HUES64 (cell line): ENCODE data around the gene LRRC4C.

Experiments
- H3K27ac ChIP-seq: 2 replicates; pipeline ENCODE4 v1.7.0; 2013; ENCODE audit warnings: low read depth, low read length, inconsistent platforms
- H3K27me3 ChIP-seq: 2 replicates; pipeline ENCODE4 v1.6.1; 2013; ENCODE audit warnings: mild to moderate bottlenecking, low read length; ENCODE audit not compliant: insufficient read depth
- H3K36me3 ChIP-seq: 2 replicates; pipeline ENCODE4 v1.6.1; 2013; ENCODE audit warnings: mild to moderate bottlenecking, low read length; ENCODE audit not compliant: insufficient read depth
- H3K4me1 ChIP-seq: 2 replicates; pipeline ENCODE4 v1.6.1; 2013; ENCODE audit warnings: mild to moderate bottlenecking, low read length, moderate library complexity; ENCODE audit not compliant: insufficient read depth
- H3K4me3 ChIP-seq: 2 replicates; pipeline ENCODE4 v1.5.1; 2013; ENCODE audit warnings: mild to moderate bottlenecking, low read length, moderate library complexity
- H3K9ac ChIP-seq: 2 replicates; pipeline ENCODE4 v1.6.1; 2013; ENCODE audit warnings: mild to moderate bottlenecking, low read depth, low read length
- H3K9me3 ChIP-seq: 2 replicates; pipeline ENCODE4 v1.6.1; 2013; ENCODE audit warnings: low read depth, low read length; ENCODE audit not compliant: insufficient read depth
- WGBS: fragments of 150-250, 120-280 bp; methylation state at CpG from one replicate; pipeline ENCODE4 v1.1.7; 2013; ENCODE audit warnings: missing lambda C conversion rate; 5-methylcytosine and 5-hydroxymethylcytosine counted together

LRRC4C gene

DNA sequence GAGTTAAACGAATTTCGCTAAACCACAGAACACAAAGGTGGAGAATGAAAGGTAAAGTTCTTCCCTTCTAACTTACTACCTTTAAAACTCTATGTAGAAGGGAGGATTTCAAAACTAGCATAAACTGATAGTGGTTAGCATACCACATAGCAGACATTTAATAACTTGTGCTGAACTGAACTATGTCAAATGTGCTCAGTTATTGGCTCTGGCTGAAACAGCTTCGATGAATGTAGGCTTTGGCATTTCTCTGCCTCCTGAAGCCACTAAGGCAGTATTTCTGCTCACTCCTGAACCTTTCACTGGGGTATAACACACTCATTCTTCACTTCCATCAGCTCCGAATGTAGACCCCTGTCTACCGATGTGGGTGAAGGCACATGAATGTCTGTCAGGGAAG is 1188.1 kb downstream of the LRRC4C start:
- Histone ChIP-seq H3K36me3 (no peaks in the 10 kb centered on the region), H3K9me3 (no peaks in the 10 kb centered on the region), H3K9ac (no peak overlapping the region), H3K4me3 (no peak overlapping the region), H3K27ac (no peak overlapping the region), H3K27me3 (no peaks in the 10 kb centered on the region), H3K4me1 (no peaks in the 10 kb centered on the region; the same call in 1 of the 2 replicates)
- WGBS: 96% methylated on average over 3 of the region's 5 CpGs

DNA sequence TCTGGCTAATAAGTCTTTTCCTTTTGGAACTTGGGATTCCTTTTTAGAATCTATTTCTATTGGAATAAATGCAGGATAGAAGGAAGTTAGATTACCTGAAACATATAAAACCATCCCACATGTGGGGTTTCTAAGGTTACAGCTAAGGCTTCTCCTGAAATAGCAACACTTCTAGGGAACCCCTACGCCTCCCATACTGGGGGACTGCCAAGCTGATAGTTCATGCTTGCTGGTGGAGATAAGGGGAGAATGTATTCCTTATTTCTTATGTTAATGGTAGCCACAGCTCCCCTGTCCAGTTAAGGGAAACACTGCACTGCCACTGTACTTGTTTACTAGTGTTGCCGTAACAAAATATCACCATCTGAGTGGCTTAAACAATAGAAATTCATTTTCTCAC is 1189.6 kb downstream of the LRRC4C start:
- H3K4me1 ChIP-seq: no peaks in the 10 kb centered on the region; the same call in 1 of the 2 replicates

DNA sequence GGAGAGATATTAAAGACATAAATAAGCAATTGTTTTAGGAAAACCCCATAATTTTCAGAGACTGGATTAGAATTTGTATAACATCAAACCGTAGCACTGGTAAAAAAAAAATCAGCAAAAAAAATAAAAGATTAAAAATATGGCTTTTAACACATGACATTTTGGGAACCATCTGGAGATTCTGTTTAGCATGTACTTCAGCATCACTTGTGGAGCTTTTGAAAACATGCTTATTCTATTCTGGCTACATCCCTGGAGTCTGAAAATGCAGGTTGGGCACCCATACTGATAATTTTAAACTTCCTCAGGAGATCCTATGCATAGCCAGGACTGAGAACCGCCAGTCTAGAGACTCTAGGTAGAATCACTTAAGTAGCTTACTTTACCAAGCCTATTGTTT is 1190.9 kb downstream of the LRRC4C start:
- Histone ChIP-seq H3K4me1 (no peaks in the 10 kb centered on the region; the same call in 1 of the 2 replicates), H3K9me3 (no peaks in the 10 kb centered on the region), H3K36me3 (no peaks in the 10 kb centered on the region), H3K27ac (no peak overlapping the region), H3K9ac (no peak overlapping the region), H3K4me3 (no peak overlapping the region), H3K27me3 (no peaks in the 10 kb centered on the region)
- WGBS: 88% methylated on average over 1 of the region's 2 CpGs

More for the DNA sequence above, 1189.6 kb downstream of the LRRC4C start:
- Histone ChIP-seq H3K36me3 (no peaks in the 10 kb centered on the region), H3K27ac (no peak overlapping the region), H3K4me3 (no peak overlapping the region), H3K9ac (no peak overlapping the region), H3K27me3 (no peaks in the 10 kb centered on the region), H3K9me3 (no peaks in the 10 kb centered on the region)
- WGBS: 97% methylated on average over 2 of the region's 2 CpGs

DNA sequence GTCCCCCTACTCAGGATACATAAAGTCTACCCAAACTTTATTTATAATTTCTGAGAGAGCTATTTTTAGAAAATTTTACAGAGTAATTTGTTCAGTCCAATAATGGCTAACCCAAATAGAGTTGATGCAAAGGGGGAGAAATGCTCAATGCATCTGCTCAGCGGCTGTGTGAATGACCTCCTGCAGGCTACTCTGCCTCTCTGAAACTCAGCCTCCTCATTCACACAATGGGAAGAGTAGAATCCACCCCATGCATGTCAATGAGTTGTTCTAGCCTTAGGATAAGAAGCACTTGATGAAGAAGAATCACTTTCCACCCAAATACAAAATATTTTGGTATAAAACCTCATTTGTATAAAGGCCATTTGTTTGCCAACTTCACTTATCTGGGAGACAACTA is 1204.0 kb downstream of the LRRC4C start:
- no peak overlapping the region for H3K9ac ChIP-seq
- H3K36me3 ChIP-seq: no peaks in the 10 kb centered on the region
- no peak overlapping the region for H3K27ac ChIP-seq
- H3K27me3 ChIP-seq: no peaks in the 10 kb centered on the region
- no peaks in the 10 kb centered on the region for H3K9me3 ChIP-seq
- peaks cover 9% of the 10 kb centered on the region for H3K4me1 ChIP-seq
- WGBS: 25% methylated on average over 1 of the region's 1 CpG
- no peak overlapping the region for H3K4me3 ChIP-seq

DNA sequence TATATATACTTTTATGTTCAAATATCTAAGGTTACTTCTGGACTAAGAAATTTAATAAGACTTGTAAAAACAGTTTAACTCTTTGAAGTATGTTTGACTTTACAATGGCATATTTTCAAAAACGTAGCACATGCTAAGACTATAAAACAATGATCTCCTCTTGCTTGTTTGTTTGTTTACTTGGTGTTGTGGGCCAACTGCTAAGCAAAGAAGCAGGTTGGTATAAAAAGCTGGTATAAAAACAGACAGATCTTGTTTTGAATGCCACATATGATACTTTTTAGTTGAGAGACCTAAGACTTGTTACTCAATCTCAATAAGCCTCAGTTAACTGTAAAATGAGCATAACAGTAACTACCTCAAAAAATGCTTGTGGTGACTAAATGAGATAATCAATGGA is 1206.3 kb downstream of the LRRC4C start:
- peaks cover 9% of the 10 kb centered on the region for H3K4me1 ChIP-seq
- H3K27me3 ChIP-seq: peaks cover 9% of the 10 kb centered on the region; the same call in 1 of the 2 replicates
- no peak overlapping the region for H3K27ac ChIP-seq
- no peak overlapping the region for H3K9ac ChIP-seq
- no peaks in the 10 kb centered on the region for H3K9me3 ChIP-seq
- no peaks in the 10 kb centered on the region for H3K36me3 ChIP-seq
- H3K4me3 ChIP-seq: no peak overlapping the region
- 100% methylated on average over 1 of the region's 1 CpG for WGBS

DNA sequence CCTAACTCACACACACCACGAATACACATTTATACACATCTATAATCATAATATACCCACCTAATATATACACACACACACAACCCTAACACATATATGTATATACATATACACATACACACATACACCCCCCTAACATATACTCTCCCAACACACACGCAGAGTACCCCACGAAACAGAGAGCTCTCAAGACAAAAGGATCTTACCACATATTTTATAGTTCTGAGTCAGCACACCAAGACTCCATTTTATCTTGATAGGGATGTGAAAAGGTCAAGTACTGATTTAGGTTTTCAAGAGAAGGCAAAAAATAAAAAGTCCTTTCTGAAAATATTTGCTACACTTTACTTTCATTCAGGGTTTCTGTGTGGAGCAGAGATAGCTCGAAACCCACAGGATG is 1207.2 kb downstream of the LRRC4C start:
- H3K9me3 ChIP-seq: no peaks in the 10 kb centered on the region
- no peaks in the 10 kb centered on the region for H3K36me3 ChIP-seq
- no peak overlapping the region for H3K27ac ChIP-seq
- no peak overlapping the region for H3K9ac ChIP-seq
- H3K27me3 ChIP-seq: peaks cover 11% of the 10 kb centered on the region; the same call in 1 of the 2 replicates
- H3K4me3 ChIP-seq: no peak overlapping the region
- 84% methylated on average over 4 of the region's 4 CpGs for WGBS
- peaks cover 16% of the 10 kb centered on the region for H3K4me1 ChIP-seq

DNA sequence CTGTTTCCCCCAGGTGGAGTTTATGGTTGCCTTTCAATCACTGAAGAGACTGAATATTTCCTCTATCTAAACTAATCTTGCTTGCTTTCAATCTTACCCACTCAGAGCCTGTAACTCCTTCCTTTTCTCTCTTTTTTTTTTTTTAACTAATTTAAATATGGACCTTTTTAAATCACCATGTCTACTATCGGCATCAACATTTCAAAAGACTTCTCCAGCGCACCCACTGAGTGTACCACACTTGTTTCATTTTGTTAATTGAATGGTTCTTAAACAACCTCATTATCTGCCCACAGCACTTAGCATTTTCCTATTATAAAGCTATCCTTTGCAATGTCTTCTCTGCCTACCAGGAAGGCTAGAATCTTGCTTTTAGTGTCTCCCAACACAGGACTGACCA is 1212.5 kb downstream of the LRRC4C start:
- 8% methylated on average over 2 of the region's 2 CpGs for WGBS
- H3K9me3 ChIP-seq: no peaks in the 10 kb centered on the region
- peaks cover 11% of the 10 kb centered on the region; the same call in 1 of the 2 replicates for H3K27me3 ChIP-seq
- H3K9ac ChIP-seq: no peak overlapping the region
- H3K27ac ChIP-seq: peak overlapping the region; percentile 39; the same call in 1 of the 2 replicates
- H3K4me3 ChIP-seq: 0 out of 2 replicates have a peak overlapping the region, but pooled peaks have one; percentile 1
- no peaks in the 10 kb centered on the region for H3K36me3 ChIP-seq
- peaks cover 20% of the 10 kb centered on the region for H3K4me1 ChIP-seq

DNA sequence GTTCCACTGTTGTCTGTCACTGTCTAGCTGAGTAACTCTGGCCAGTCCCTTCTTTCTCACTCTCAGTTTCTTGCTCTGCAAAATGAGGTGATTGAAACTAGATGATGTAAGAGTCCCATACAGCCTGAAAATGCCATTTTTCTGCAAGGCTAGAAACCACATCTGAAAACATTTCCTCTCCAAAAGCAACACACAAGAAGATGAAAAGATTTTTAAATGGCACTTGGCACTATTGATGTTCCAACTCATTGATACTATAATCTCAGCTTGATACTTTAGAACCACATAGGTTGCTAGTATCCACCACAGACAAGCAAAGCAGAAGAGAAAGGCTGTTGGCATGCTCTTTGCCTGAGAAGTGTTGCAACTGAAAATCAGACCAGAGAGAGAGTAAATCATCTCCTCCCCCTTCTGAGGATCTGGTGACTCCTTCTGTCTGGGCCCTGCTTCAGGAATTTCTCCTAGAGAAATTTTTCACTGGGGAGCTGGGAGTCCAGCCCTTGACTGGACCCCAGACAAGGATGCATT is 1217.9 kb downstream of the LRRC4C start:
- H3K27ac ChIP-seq: no peak overlapping the region
- no peaks in the 10 kb centered on the region; the same call in 1 of the 2 replicates for H3K27me3 ChIP-seq
- H3K9ac ChIP-seq: no peak overlapping the region
- no peaks in the 10 kb centered on the region for H3K36me3 ChIP-seq
- H3K4me3 ChIP-seq: no peak overlapping the region
- H3K4me1 ChIP-seq: peaks cover 14% of the 10 kb centered on the region
- no peaks in the 10 kb centered on the region for H3K9me3 ChIP-seq

DNA sequence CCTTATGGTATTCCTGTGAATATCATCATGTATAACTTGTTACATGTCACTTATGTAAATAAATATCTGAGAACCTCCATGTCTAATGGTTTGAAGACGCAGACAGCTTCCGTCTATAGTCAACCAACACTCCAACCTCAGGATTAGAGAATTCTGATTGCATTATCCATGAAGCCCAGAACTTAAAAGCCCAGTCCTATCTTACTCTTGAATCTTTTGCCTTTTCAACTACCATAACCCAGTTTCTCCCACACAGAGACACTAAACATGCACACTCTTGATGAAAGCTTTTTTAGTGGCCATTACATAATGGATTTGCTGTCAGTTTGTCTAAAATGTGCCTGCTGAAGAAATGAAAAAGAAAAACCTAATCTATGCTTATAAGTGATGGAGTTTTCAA is 1219.2 kb downstream of the LRRC4C start:
- no peaks in the 10 kb centered on the region; the same call in 1 of the 2 replicates for H3K27me3 ChIP-seq
- WGBS: 96% methylated on average over 2 of the region's 2 CpGs
- peaks cover 9% of the 10 kb centered on the region; the same call in 1 of the 2 replicates for H3K4me1 ChIP-seq
- H3K36me3 ChIP-seq: no peaks in the 10 kb centered on the region
- no peak overlapping the region for H3K4me3 ChIP-seq
- H3K27ac ChIP-seq: no peak overlapping the region
- no peaks in the 10 kb centered on the region for H3K9me3 ChIP-seq
- H3K9ac ChIP-seq: no peak overlapping the region

DNA sequence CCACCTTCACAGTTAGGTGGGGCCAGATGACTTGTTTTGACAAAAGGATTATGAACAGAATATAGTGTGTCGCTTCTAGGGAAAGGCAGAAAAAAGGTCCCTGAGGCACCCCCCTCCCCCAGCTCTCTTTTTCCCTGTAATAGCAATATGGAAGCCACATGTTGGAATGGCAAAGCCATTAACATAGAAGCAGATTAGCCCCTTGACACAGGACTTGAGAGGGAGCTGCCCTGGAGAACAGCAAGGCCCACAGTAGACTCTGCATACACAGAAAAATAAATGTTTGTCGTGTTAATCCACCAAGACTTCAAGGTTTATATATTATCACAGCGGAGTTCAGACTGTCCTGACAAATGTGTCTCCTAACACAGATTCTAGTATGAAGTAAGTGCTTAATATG is 1222.9 kb downstream of the LRRC4C start:
- WGBS: 100% methylated on average over 2 of the region's 3 CpGs
- H3K27ac ChIP-seq: no peak overlapping the region
- H3K4me3 ChIP-seq: no peak overlapping the region
- H3K9me3 ChIP-seq: no peaks in the 10 kb centered on the region
- H3K4me1 ChIP-seq: peaks cover under 1% of the 10 kb centered on the region; the same call in 1 of the 2 replicates
- no peaks in the 10 kb centered on the region; the same call in 1 of the 2 replicates for H3K27me3 ChIP-seq
- no peak overlapping the region for H3K9ac ChIP-seq
- H3K36me3 ChIP-seq: no peaks in the 10 kb centered on the region

DNA sequence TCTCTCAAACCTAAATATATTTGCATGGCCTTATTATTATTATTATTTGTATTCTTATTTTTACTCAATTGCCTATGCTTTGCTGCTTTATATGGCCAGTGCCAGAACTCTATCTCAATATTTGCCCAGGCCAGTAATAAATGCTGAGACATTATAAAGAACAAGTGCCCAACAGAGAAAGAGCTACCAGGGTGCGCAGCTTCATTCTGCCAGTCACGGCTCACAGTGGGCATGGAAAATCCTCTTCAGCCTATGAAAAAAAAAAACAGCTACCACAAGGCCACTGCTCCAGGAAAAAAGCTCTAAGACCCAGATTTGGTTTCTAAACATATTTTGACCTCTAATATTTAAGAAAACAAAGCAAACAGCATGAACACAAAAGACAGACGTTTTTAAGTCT is 1223.6 kb downstream of the LRRC4C start:
- H3K9me3 ChIP-seq: no peaks in the 10 kb centered on the region
- no peaks in the 10 kb centered on the region; the same call in 1 of the 2 replicates for H3K27me3 ChIP-seq
- no peaks in the 10 kb centered on the region for H3K36me3 ChIP-seq
- no peak overlapping the region for H3K27ac ChIP-seq
- 86% methylated on average over 3 of the region's 3 CpGs for WGBS
- no peak overlapping the region for H3K9ac ChIP-seq
- H3K4me3 ChIP-seq: no peak overlapping the region
- no peaks in the 10 kb centered on the region; the same call in 1 of the 2 replicates for H3K4me1 ChIP-seq

DNA sequence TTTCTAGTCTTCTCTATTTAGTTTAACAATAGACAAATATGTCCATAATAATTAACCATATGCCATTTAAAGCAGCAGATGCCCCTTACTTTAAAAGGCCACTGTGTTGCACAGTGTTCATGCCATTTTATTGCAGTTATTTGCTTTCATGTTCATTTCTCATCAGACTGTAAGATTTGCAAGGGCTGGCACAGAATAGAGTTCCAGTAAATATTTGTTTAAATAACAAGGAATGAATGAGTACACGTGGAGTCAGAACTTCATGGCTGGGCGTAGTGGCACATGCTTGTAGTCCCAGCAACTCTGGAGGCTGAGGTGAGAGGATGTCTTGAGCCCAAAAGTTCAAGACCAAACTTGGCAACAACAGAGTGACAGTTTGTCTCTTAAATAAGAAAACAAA is 1228.6 kb downstream of the LRRC4C start:
- Histone ChIP-seq H3K9ac (no peak overlapping the region), H3K27me3 (no peaks in the 10 kb centered on the region; the same call in 1 of the 2 replicates)
- WGBS: 92% methylated on average over 2 of the region's 2 CpGs

More for the DNA sequence above, 1228.6 kb downstream of the LRRC4C start:
- Histone ChIP-seq H3K27ac (no peak overlapping the region), H3K4me1 (peaks cover 22% of the 10 kb centered on the region), H3K36me3 (no peaks in the 10 kb centered on the region), H3K9me3 (no peaks in the 10 kb centered on the region), H3K4me3 (no peak overlapping the region)
